HEK293 (cell line): ENCODE data around the gene LIN54.

Source experiments
- CTCF ChIA-PET: fragments of 350-600 bp; formaldehyde crosslinking; extraction: SDS; loops from one replicate; lab custom pipeline; 2021; ENCODE audit warnings: antibody characterized with exemption; lab: Yijun Ruan, JAX
- POLR2A ChIA-PET: fragments of 300-600 bp; formaldehyde crosslinking; extraction: SDS; loops from one replicate; lab custom pipeline; 2020; ENCODE audit warnings: antibody characterized with exemption, inconsistent platforms; lab: Yijun Ruan, JAX
- H3K27ac ChIP-seq: fragments of 200-500 bp; sonication (Bioruptor generic); 2 replicates; pipeline ENCODE4 v1.5.1; 2014; ENCODE audit warnings: low read depth, low read length, control low read depth, inconsistent platforms; ENCODE audit errors: extremely low read depth
- H3K36me3 ChIP-seq, 2 experiments: fragments of 200-500 bp in 1 of 2; sonication (Bioruptor generic) in 1 of 2; 1 replicate in 1 of 2; 2 replicates in 1 of 2; pipeline ENCODE4 v1.5.1; 2014 to 2017; ENCODE audit warnings: inconsistent platforms in 2 of 2, low read length in 2 of 2; ENCODE audit not compliant: control insufficient read depth in 2 of 2, insufficient read depth in 1 of 2
- H3K4me1 ChIP-seq: fragments of 200-500 bp; sonication (Bioruptor generic); 2 replicates; pipeline ENCODE4 v1.5.1; 2014; ENCODE audit warnings: mild to moderate bottlenecking, low read length, inconsistent platforms; ENCODE audit not compliant: control insufficient read depth, insufficient read depth
- H3K4me3 ChIP-seq: 2 replicates; pipeline ENCODE4 v1.5.1; 2011; ENCODE audit warnings: low read depth, mild to moderate bottlenecking, control low read depth, low read length, moderate library complexity
- H3K9me3 ChIP-seq: fragments of 200-500 bp; sonication (Bioruptor generic); 2 replicates; pipeline ENCODE4 v1.5.1; 2014; ENCODE audit warnings: low read depth, low read length, inconsistent platforms; ENCODE audit not compliant: control insufficient read depth, insufficient read depth
- AEBP2 ChIP-seq: fragments of 450-650 bp; formaldehyde crosslinking; IDR thresholded peaks from 2 replicates; pipeline ENCODE4 v1.5.1; 2016; ENCODE audit warnings: missing biosample characterization, missing genetic modification characterization, borderline replicate concordance
- HOXA7 ChIP-seq: sonication (generic); formaldehyde crosslinking; IDR thresholded peaks from 2 replicates; pipeline ENCODE4 v1.8.1; 2022; ENCODE audit warnings: missing genetic modification reagents, borderline replicate concordance
- KLF9 ChIP-seq: fragments of 450-650 bp; formaldehyde crosslinking; IDR thresholded peaks from 2 replicates; pipeline ENCODE4 v1.5.1; 2016; ENCODE audit warnings: missing biosample characterization, missing genetic modification characterization, low read depth
- MEIS1 ChIP-seq: sonication (generic); formaldehyde crosslinking; IDR thresholded peaks from 2 replicates; pipeline ENCODE4 v1.8.1; 2022; ENCODE audit warnings: missing genetic modification reagents, mild to moderate bottlenecking, borderline replicate concordance
- TCF7L2 ChIP-seq: IDR thresholded peaks from 2 replicates; pipeline ENCODE4 v1.6.1; 2011; ENCODE audit warnings: low read depth, mild to moderate bottlenecking, inconsistent platforms, low read length, moderate library complexity, borderline replicate concordance
- YY1 ChIP-seq: fragments of 450-650 bp; formaldehyde crosslinking; IDR thresholded peaks from 2 replicates; pipeline ENCODE4 v1.5.1; 2018; ENCODE audit warnings: missing biosample characterization, missing genetic modification characterization
- ZBTB48 ChIP-seq: fragments of 450-650 bp; formaldehyde crosslinking; IDR thresholded peaks from 2 replicates; pipeline ENCODE4 v1.5.1; 2016; ENCODE audit warnings: missing biosample characterization, missing genetic modification characterization
- ZFP41 ChIP-seq: fragments of 450-650 bp; formaldehyde crosslinking; IDR thresholded peaks from 2 replicates; pipeline ENCODE4 v1.5.1; 2016; ENCODE audit warnings: missing biosample characterization, missing genetic modification characterization, borderline replicate concordance
- ZNF146 ChIP-seq: fragments of 450-650 bp; formaldehyde crosslinking; IDR thresholded peaks from 2 replicates; pipeline ENCODE4 v1.5.1; 2016; ENCODE audit warnings: missing biosample characterization, missing genetic modification characterization
- ZNF169 ChIP-seq: fragments of 450-650 bp; formaldehyde crosslinking; IDR thresholded peaks from 2 replicates; pipeline ENCODE4 v1.5.1; 2016; ENCODE audit warnings: missing biosample characterization, missing genetic modification characterization
- ZNF175 ChIP-seq: fragments of 450-650 bp; formaldehyde crosslinking; IDR thresholded peaks from 2 replicates; pipeline ENCODE4 v1.5.1; 2016; ENCODE audit warnings: missing biosample characterization, missing genetic modification characterization
- ZNF214 ChIP-seq: fragments of 450-650 bp; formaldehyde crosslinking; IDR thresholded peaks from 2 replicates; pipeline ENCODE4 v1.5.1; 2017; ENCODE audit warnings: missing biosample characterization, mild to moderate bottlenecking, missing genetic modification characterization, borderline replicate concordance
- ZNF221 ChIP-seq: fragments of 450-650 bp; formaldehyde crosslinking; IDR thresholded peaks from 2 replicates; pipeline ENCODE4 v1.5.1; 2017; ENCODE audit warnings: missing biosample characterization, missing genetic modification characterization, borderline replicate concordance
- ZNF223 ChIP-seq: fragments of 450-650 bp; formaldehyde crosslinking; IDR thresholded peaks from 2 replicates; pipeline ENCODE4 v1.5.1; 2016; ENCODE audit warnings: missing biosample characterization, missing genetic modification characterization
- ZNF292 ChIP-seq: fragments of 450-650 bp; formaldehyde crosslinking; IDR thresholded peaks from 2 replicates; pipeline ENCODE4 v1.5.1; 2016; ENCODE audit warnings: low read depth, missing biosample characterization, missing genetic modification characterization, borderline replicate concordance
- ZNF404 ChIP-seq: fragments of 450-650 bp; formaldehyde crosslinking; IDR thresholded peaks from 2 replicates; pipeline ENCODE4 v1.5.1; 2017; ENCODE audit warnings: missing biosample characterization, missing genetic modification characterization
- ZNF513 ChIP-seq: fragments of 450-650 bp; IDR thresholded peaks from 2 replicates; pipeline ENCODE4 v1.5.1; 2018; ENCODE audit warnings: missing biosample characterization, missing genetic modification characterization
- ZNF596 ChIP-seq: fragments of 450-650 bp; IDR thresholded peaks from 2 replicates; pipeline ENCODE4 v1.5.0; 2018; ENCODE audit warnings: missing biosample characterization, mild to moderate bottlenecking, missing genetic modification characterization, moderate library complexity
- ZNF639 ChIP-seq: fragments of 450-650 bp; formaldehyde crosslinking; IDR thresholded peaks from 2 replicates; pipeline ENCODE4 v1.5.1; 2016; ENCODE audit warnings: missing biosample characterization, missing genetic modification characterization
- ZXDB ChIP-seq: fragments of 450-650 bp; formaldehyde crosslinking; IDR thresholded peaks from 2 replicates; pipeline ENCODE4 v1.5.1; 2016; ENCODE audit warnings: missing biosample characterization, missing genetic modification characterization
- TF ChIP-seq, protein P1 (sequence below): fragments of 450-650 bp; formaldehyde crosslinking; IDR thresholded peaks from 2 replicates; pipeline ENCODE4 v1.5.1; 2016; ENCODE audit warnings: missing biosample characterization, missing genetic modification characterization, low read depth
- TF ChIP-seq, protein P2 (sequence below): sonication (generic); formaldehyde crosslinking; IDR thresholded peaks from 2 replicates; pipeline ENCODE4 v1.8.1; 2022; ENCODE audit warnings: mild to moderate bottlenecking, moderate library complexity, missing genetic modification reagents

Gene LIN54

GRCh38 chr4:82900411-82901182 is 110.0 kb downstream of the LIN54 start, which contains the start of gene THAP9 (continued):
- TF ChIP-seq ZNF223, result no peak
- TF ChIP-seq KLF9 (tag by site-specific recombination), result peak; percentile 57
- TF ChIP-seq, protein P1, sequence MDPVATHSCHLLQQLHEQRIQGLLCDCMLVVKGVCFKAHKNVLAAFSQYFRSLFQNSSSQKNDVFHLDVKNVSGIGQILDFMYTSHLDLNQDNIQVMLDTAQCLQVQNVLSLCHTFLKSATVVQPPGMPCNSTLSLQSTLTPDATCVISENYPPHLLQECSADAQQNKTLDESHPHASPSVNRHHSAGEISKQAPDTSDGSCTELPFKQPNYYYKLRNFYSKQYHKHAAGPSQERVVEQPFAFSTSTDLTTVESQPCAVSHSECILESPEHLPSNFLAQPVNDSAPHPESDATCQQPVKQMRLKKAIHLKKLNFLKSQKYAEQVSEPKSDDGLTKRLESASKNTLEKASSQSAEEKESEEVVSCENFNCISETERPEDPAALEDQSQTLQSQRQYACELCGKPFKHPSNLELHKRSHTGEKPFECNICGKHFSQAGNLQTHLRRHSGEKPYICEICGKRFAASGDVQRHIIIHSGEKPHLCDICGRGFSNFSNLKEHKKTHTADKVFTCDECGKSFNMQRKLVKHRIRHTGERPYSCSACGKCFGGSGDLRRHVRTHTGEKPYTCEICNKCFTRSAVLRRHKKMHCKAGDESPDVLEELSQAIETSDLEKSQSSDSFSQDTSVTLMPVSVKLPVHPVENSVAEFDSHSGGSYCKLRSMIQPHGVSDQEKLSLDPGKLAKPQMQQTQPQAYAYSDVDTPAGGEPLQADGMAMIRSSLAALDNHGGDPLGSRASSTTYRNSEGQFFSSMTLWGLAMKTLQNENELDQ (tag by site-specific recombination), result no peak
- TF ChIP-seq ZNF404 (tag by site-specific recombination), result no peak
- no peak for TF ChIP-seq ZNF221 (tag by site-specific recombination)
- no peak for TF ChIP-seq TCF7L2
- no peak for TF ChIP-seq HOXA7 (CRISPR knock-in tag)
- TF ChIP-seq ZXDB (tag by site-specific recombination), result peak; percentile 64
- no peak; the same call in 1 of the 2 replicates for TF ChIP-seq YY1
- no peak for TF ChIP-seq AEBP2 (tag by site-specific recombination)
- TF ChIP-seq, all 188 proteins: peak for 45

- Histone ChIP-seq H3K4me3 (peak overlapping the region; percentile 72), H3K36me3 (peaks cover 12 to 44% of the 10 kb centered on the region in 2 experiments; a peak in 2 of 3 replicates), H3K9me3 (no peaks in the 10 kb centered on the region), H3K27ac (peak overlapping the region; percentile 96), H3K4me1 (no peaks in the 10 kb centered on the region)
- ChIA-PET POLR2A (interaction anchor here (1.0 to 3.4 kb wide), 5 partner anchors 14 to 585 kb away, joined by 3 to 26 read pairs (median 4); partner anchors contain the start of genes ABRAXAS1, COPS4 and LIN54), CTCF (interaction anchor here (0.7 to 2.1 kb wide), 6 partner anchors 11 to 1477 kb away, joined by 3 to 13 read pairs (median 4); no protein-coding TSS in a partner anchor)
- TF ChIP-seq ZNF175 (tag by site-specific recombination), result no peak
- TF ChIP-seq ZNF639 (tag by site-specific recombination), result no peak
- no peak for TF ChIP-seq ZFP41 (tag by site-specific recombination)
- no peak for TF ChIP-seq MEIS1 (CRISPR knock-in tag)
- no peak for TF ChIP-seq ZNF513
- peak; percentile 49 for TF ChIP-seq ZBTB48 (tag by site-specific recombination)
- TF ChIP-seq ZNF596 (tag by site-specific recombination), result no peak
- TF ChIP-seq, protein P2, sequence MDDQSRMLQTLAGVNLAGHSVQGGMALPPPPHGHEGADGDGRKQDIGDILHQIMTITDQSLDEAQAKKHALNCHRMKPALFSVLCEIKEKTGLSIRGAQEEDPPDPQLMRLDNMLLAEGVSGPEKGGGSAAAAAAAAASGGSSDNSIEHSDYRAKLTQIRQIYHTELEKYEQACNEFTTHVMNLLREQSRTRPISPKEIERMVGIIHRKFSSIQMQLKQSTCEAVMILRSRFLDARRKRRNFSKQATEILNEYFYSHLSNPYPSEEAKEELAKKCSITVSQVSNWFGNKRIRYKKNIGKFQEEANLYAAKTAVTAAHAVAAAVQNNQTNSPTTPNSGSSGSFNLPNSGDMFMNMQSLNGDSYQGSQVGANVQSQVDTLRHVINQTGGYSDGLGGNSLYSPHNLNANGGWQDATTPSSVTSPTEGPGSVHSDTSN (CRISPR knock-in tag), result no peak
- TF ChIP-seq ZNF292 (tag by site-specific recombination), result no peak
- TF ChIP-seq ZNF169 (tag by site-specific recombination), result no peak
- no peak for TF ChIP-seq KLF9 (tag by site-specific recombination)
- TF ChIP-seq ZNF146 (tag by site-specific recombination), result no peak; the same call in 1 of the 2 replicates
- no peak for TF ChIP-seq ZNF214 (tag by site-specific recombination)
- TF ChIP-seq, protein P1 (tag by site-specific recombination), result no peak
Measured at GRCh38 chr4:82900066-82900410, 110.6 kb downstream of the LIN54 start.
